ENCODE results near the gene ELOVL7. TPM values are rescaled to one million over a fixed set of nuclear protein-coding genes. Genes with fewer than 3 reads are reported as not detected.
A peak's percentile ranks its signal among the peaks of the same experiment; 100 is the strongest.
"Not testable (repeated sequence)": the region's sequence is repeated elsewhere in the genome, so short reads cannot be mapped to it uniquely, and the experiment has no call there.

ELOVL7 gene
- polyA plus RNA-seq, 3 donors, result 12.2 to 20.5 (median 17.6) TPM

- peak in 5 of 11 donors; percentile 1 to 18 (median 5) for DNase-seq (ENCODE audit: extremely low read depth in 1 of 11, low read depth in 9 of 11, low spot score in 4 of 11)
These were observed 1.1 kb downstream of the ELOVL7 start for GRCh38 chr5:60842871-60843385.

- no peak for DNase-seq (ENCODE audit: extremely low read depth in 1 of 11, low read depth in 9 of 11, low spot score in 4 of 11)
These were observed 2.7 kb downstream of the ELOVL7 start for GRCh38 chr5:60841361-60841760.

- DNase-seq (ENCODE audit: extremely low read depth in 1 of 11, low read depth in 9 of 11, low spot score in 4 of 11), result no peak
These were observed 7.9 kb downstream of the ELOVL7 start for GRCh38 chr5:60836131-60836530.

- no peak for DNase-seq (ENCODE audit: extremely low read depth in 1 of 11, low read depth in 9 of 11, low spot score in 4 of 11)
These were observed 8.5 kb downstream of the ELOVL7 start for GRCh38 chr5:60835554-60835953.

GRCh38 chr5:60833520-60833919 lies 10.5 kb downstream of the ELOVL7 start:
- no peak for DNase-seq (ENCODE audit: extremely low read depth in 1 of 11, low read depth in 9 of 11, low spot score in 4 of 11)

- DNase-seq (ENCODE audit: extremely low read depth in 1 of 11, low read depth in 9 of 11, low spot score in 4 of 11), result no peak
These were observed 13.4 kb downstream of the ELOVL7 start for GRCh38 chr5:60830581-60831127.

GRCh38 chr5:60829490-60830266 lies 14.4 kb downstream of the ELOVL7 start:
- no peak for DNase-seq (ENCODE audit: extremely low read depth in 1 of 11, low read depth in 9 of 11, low spot score in 4 of 11)

GRCh38 chr5:60827201-60827600 lies 16.9 kb downstream of the ELOVL7 start:
- DNase-seq (ENCODE audit: extremely low read depth in 1 of 11, low read depth in 9 of 11, low spot score in 4 of 11), result no peak

GRCh38 chr5:60826653-60827052 lies 17.4 kb downstream of the ELOVL7 start:
- no peak for DNase-seq (ENCODE audit: extremely low read depth in 1 of 11, low read depth in 9 of 11, low spot score in 4 of 11)

GRCh38 chr5:60823574-60823973 lies 20.5 kb downstream of the ELOVL7 start:
- DNase-seq (ENCODE audit: extremely low read depth in 1 of 11, low read depth in 9 of 11, low spot score in 4 of 11), result no peak

- DNase-seq (ENCODE audit: extremely low read depth in 1 of 11, low read depth in 9 of 11, low spot score in 4 of 11), result no peak
These were observed 21.8 kb downstream of the ELOVL7 start for GRCh38 chr5:60822285-60822556.

- DNase-seq (ENCODE audit: extremely low read depth in 1 of 11, low read depth in 9 of 11, low spot score in 4 of 11), result no peak
These were observed 22.4 kb downstream of the ELOVL7 start for GRCh38 chr5:60821488-60822284.

GRCh38 chr5:60820593-60821487 lies 23.2 kb downstream of the ELOVL7 start:
- DNase-seq (ENCODE audit: extremely low read depth in 1 of 11, low read depth in 9 of 11, low spot score in 4 of 11), result no peak

- not testable (repeated sequence) for DNase-seq (ENCODE audit: extremely low read depth in 1 of 11, low read depth in 9 of 11, low spot score in 4 of 11)
These were observed 27.9 kb downstream of the ELOVL7 start for GRCh38 chr5:60816138-60816537.

- DNase-seq (ENCODE audit: extremely low read depth in 1 of 11, low read depth in 9 of 11, low spot score in 4 of 11), result no peak
These were observed 29.6 kb downstream of the ELOVL7 start for GRCh38 chr5:60814498-60814897.

- no peak for DNase-seq (ENCODE audit: extremely low read depth in 1 of 11, low read depth in 9 of 11, low spot score in 4 of 11)
These were observed 31.6 kb downstream of the ELOVL7 start for GRCh38 chr5:60812426-60812825.

- no peak for DNase-seq (ENCODE audit: extremely low read depth in 1 of 11, low read depth in 9 of 11, low spot score in 4 of 11)
These were observed 33.0 kb downstream of the ELOVL7 start for GRCh38 chr5:60811105-60811504.

GRCh38 chr5:60810438-60811085 lies 33.5 kb downstream of the ELOVL7 start:
- no peak for DNase-seq (ENCODE audit: extremely low read depth in 1 of 11, low read depth in 9 of 11, low spot score in 4 of 11)

All from renal cortex interstitium (tissue), 11 donors.